Osteocyte (in vitro differentiated cells): ENCODE measurements around the gene TTLL8. TPM values are rescaled to one million over a fixed set of nuclear protein-coding genes. Genes with fewer than 3 reads are reported as not detected.
"Not testable (repeated sequence)": the region's sequence is repeated elsewhere in the genome, so short reads cannot be mapped to it uniquely, and the experiment has no call there.

Source experiments
- DNase-seq: peaks from one replicate; pipeline ENCODE4 v3.0.0; 2021; ENCODE audit warnings: mixed read lengths; ENCODE audit not compliant: unreplicated experiment; ENCODE audit errors: extremely low spot score
- H3K27ac Mint-ChIP-seq: one replicate; pipeline ENCODE4 v1.8.0; 2021; ENCODE audit warnings: mild to moderate bottlenecking, mixed read lengths; ENCODE audit not compliant: unreplicated experiment
- H3K27me3 Mint-ChIP-seq: one replicate; pipeline ENCODE4 v1.8.0; 2021; ENCODE audit warnings: mixed read lengths; ENCODE audit not compliant: unreplicated experiment
- H3K36me3 Mint-ChIP-seq: one replicate; pipeline ENCODE4 v1.8.0; 2021; ENCODE audit warnings: mixed read lengths; ENCODE audit not compliant: unreplicated experiment
- H3K4me1 Mint-ChIP-seq: one replicate; pipeline ENCODE4 v1.8.0; 2021; ENCODE audit warnings: mixed read lengths; ENCODE audit not compliant: unreplicated experiment
- H3K4me3 Mint-ChIP-seq: one replicate; pipeline ENCODE4 v1.8.0; 2021; ENCODE audit warnings: mild to moderate bottlenecking, moderate library complexity, mixed read lengths; ENCODE audit not compliant: unreplicated experiment
- H3K9me3 Mint-ChIP-seq: one replicate; pipeline ENCODE4 v1.8.0; 2021; ENCODE audit warnings: mixed read lengths; ENCODE audit not compliant: unreplicated experiment
- total RNA-seq: library from RNA; stranded (reverse); gene quantifications from 2 replicates; pipeline ENCODE4 v1.2.1, GENCODE V29; 2021
- TF ChIP-seq, protein P1 (sequence below): fragments of 200-600 bp; sonication (generic); IDR thresholded peaks from 2 replicates; pipeline ENCODE4 v1.5.0; 2021; ENCODE audit warnings: antibody characterized with exemption, mild to moderate bottlenecking, moderate library complexity

TTLL8 gene
- total RNA-seq, 1 donor from 2014 or later: not detected

DNA sequence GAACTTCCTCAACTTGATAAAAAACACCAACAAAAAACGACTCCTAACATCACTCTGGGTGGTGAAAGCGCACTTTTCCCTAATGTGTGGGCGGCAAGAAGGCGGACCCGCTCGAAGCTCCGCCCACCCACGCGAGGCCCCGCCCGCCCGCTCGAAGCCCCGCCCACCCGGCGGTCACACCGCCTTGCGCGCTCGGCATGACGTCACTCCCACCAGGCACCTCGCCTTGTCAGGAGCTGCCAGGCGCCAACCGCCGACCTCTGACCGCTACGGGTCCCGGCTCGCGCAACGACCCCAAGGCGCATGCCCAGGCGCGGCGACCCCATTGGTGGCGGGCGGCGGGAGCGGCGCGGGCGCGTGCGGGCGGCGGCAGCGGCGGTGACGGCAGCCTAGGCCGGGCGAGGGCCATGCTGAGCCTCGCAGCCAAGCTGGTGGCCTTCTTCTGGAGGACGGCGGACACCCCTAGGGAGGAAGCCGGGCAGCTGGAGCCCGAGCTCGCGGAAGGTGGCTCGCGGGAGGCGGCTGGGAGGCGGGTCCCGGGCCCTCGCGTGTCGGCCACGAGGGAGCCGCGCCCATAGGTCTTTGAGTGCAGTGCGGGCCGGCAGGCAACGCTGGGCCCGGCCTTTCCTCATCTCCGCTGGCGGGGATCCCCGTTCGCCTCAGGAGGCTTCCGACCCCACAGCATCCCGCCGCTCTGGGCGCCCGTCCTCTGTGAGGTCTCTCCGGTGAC lies 31.7 kb upstream of the TTLL8 start, which contains the start of gene MOV10L1:
TSS of gene MOV10L1 (plus strand) at position 325 of the 730 bp plus-strand sequence. CDS start at position 408, 83 bp downstream.
- H3K36me3 Mint-ChIP-seq: no peaks in the 10 kb centered on the region
- TF ChIP-seq, protein P1, sequence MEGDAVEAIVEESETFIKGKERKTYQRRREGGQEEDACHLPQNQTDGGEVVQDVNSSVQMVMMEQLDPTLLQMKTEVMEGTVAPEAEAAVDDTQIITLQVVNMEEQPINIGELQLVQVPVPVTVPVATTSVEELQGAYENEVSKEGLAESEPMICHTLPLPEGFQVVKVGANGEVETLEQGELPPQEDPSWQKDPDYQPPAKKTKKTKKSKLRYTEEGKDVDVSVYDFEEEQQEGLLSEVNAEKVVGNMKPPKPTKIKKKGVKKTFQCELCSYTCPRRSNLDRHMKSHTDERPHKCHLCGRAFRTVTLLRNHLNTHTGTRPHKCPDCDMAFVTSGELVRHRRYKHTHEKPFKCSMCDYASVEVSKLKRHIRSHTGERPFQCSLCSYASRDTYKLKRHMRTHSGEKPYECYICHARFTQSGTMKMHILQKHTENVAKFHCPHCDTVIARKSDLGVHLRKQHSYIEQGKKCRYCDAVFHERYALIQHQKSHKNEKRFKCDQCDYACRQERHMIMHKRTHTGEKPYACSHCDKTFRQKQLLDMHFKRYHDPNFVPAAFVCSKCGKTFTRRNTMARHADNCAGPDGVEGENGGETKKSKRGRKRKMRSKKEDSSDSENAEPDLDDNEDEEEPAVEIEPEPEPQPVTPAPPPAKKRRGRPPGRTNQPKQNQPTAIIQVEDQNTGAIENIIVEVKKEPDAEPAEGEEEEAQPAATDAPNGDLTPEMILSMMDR: no peak
- H3K27me3 Mint-ChIP-seq: peaks cover 17% of the 10 kb centered on the region
- no peak within 1 kb of the TSS for H3K27ac Mint-ChIP-seq
- peaks cover 4% of the 10 kb centered on the region for H3K4me1 Mint-ChIP-seq
- no peak within 1 kb of the TSS for H3K4me3 Mint-ChIP-seq
- no peaks in the 10 kb centered on the region for H3K9me3 Mint-ChIP-seq
- no peak for DNase-seq

DNA sequence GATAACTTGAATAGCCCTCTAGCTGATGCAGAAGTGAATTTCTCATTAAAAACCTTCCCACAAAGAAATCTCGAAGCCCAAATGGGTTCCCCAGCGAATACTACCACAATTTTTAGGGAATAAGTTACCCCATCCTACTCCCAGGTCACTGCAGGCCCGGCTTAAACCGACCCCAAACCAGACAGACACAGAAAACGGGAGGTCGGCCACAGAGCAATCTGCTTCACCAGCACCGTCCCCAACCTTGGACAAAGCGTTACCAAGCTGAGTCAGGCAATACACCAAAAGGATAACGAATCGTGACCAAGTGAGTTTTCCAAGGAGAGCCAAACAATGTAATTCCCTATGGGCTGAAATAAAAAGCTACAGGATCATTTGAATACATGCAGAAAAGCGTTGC lies 31.1 kb upstream of the TTLL8 start:
- Mint-ChIP-seq H3K4me1 (peaks cover 4% of the 10 kb centered on the region), H3K27ac (no peak overlapping the region), H3K9me3 (no peaks in the 10 kb centered on the region), H3K27me3 (peaks cover 19% of the 10 kb centered on the region), H3K36me3 (no peaks in the 10 kb centered on the region), H3K4me3 (no peak overlapping the region)
- TF ChIP-seq, protein P1: no peak
- no peak for DNase-seq

DNA sequence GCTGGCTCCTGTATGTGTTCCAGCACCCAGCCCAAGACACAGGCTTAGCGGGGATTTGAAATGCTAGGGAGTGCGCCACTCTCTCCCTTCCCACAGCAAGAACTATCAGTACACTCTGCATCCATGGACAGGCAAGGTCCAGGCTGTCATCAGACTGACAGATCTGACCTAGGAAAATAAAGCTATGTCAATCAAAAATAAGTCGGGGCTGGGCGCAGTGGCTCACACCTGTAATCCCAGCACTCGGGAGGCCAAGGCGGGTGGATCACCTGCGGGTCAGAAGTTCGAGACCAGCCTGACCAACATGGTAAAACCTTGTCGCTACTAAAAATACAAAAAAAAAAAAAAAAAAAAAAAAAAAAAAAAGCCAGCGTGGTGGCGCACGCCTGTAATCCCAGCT lies 30.0 kb upstream of the TTLL8 start:
- H3K9me3 Mint-ChIP-seq: no peaks in the 10 kb centered on the region
- no peak overlapping the region for H3K4me3 Mint-ChIP-seq
- peaks cover 12% of the 10 kb centered on the region for H3K27me3 Mint-ChIP-seq
- H3K36me3 Mint-ChIP-seq: no peaks in the 10 kb centered on the region
- no peak overlapping the region for H3K27ac Mint-ChIP-seq
- TF ChIP-seq, protein P1: no peak
- peaks cover 4% of the 10 kb centered on the region for H3K4me1 Mint-ChIP-seq
- DNase-seq: no peak

DNA sequence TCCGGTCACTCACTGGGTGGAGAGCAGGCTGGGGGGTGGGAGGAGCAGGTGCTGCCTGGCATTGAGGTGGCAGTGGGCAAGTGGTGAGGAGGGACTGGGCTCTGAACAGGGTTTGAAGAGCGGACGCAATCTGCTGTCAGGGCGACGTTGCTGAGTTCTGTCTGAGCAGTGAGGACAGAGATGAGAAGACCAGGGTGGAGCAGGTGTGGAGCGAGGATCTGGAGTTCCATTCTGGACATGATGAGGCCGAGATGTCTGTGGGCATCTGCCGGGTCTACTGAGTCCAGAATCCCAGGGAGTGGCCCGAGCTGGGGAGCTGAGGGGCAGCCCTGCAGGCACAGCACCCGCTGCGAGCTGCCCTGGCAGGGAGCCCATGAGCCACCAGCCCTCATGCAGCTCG lies 29.5 kb upstream of the TTLL8 start:
- Mint-ChIP-seq H3K4me1 (peaks cover 4% of the 10 kb centered on the region), H3K27me3 (peaks cover 12% of the 10 kb centered on the region), H3K9me3 (no peaks in the 10 kb centered on the region), H3K27ac (no peak overlapping the region), H3K4me3 (no peak overlapping the region), H3K36me3 (no peaks in the 10 kb centered on the region)
- DNase-seq: no peak
- TF ChIP-seq, protein P1: no peak

DNA sequence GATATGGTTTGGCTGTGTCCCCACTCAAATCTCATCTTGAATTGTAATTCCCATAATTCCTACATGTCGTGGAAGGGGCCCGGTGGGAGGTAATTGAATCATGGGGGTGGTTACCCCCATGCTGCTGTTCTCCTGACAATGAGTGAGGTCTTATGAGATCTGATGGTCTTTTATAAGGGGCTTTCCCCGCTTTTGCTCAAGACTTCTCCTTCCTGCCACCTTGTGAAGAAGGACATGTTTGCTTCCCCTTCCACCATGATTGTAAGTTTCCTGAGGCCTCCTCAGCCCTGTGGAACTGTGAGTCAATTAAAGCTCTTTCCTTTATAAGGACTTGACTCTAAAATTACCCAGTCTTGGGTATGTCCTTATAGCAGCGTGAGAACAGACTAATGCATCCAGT lies 28.9 kb upstream of the TTLL8 start:
- H3K36me3 Mint-ChIP-seq, H3K4me1 Mint-ChIP-seq, H3K4me3 Mint-ChIP-seq, H3K9me3 Mint-ChIP-seq, H3K27ac Mint-ChIP-seq, DNase-seq: not testable (repeated sequence)
- H3K27me3 Mint-ChIP-seq: peaks cover 12% of the 10 kb centered on the region
